ENCODE data around the gene SPATC1L.

DNA sequence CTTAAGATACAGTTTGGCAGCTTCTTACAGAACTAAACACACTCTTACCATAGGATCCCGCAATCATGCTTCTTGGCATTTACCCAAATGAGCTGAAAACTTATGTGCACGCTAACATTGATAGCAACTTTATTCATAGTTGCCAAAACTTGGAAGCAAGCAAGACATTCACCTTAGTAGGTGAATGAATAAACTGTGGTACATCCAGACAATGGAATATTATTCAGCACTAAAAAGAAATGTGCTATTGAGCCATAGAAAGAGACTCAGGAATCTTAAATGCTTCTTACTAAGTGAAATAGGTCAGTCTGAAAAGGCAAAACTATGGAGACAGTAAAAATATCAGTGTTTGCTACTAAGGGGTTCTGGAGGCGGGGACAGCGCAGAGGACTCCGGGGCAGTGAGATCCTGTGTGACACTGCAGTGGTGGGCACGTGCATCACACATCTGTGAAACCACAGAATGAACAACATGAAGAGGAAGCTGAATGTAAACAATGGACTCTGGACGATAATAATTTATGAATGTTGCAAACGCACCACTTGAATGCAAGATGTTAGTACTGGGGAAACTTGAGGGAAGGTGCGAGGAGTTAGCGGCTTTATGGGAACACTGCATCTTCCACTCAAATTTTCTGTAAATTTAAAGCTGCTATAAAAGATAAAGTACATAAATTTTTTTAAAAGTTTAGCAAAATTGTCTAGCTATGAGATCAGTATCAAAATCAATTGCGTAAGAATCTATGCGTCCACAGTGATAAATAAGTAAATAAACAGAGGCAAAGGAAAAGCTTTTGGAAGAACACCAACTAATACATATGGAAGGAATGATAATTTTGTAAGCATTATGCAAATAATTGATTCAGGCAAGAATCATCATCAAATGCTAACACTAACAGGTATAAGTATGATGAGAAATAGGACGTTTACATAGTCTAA is 15.4 kb upstream of the SPATC1L start:
- TF ChIP-seq, protein P1, sequence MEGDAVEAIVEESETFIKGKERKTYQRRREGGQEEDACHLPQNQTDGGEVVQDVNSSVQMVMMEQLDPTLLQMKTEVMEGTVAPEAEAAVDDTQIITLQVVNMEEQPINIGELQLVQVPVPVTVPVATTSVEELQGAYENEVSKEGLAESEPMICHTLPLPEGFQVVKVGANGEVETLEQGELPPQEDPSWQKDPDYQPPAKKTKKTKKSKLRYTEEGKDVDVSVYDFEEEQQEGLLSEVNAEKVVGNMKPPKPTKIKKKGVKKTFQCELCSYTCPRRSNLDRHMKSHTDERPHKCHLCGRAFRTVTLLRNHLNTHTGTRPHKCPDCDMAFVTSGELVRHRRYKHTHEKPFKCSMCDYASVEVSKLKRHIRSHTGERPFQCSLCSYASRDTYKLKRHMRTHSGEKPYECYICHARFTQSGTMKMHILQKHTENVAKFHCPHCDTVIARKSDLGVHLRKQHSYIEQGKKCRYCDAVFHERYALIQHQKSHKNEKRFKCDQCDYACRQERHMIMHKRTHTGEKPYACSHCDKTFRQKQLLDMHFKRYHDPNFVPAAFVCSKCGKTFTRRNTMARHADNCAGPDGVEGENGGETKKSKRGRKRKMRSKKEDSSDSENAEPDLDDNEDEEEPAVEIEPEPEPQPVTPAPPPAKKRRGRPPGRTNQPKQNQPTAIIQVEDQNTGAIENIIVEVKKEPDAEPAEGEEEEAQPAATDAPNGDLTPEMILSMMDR (IDR thresholded peaks at IDR 0.05; ENCODE audit: extremely low read depth in 1 of 2, insufficient read depth in 1 of 2, low read depth in 1 of 2, low read length in 2 of 2) = no peak
- TF ChIP-seq POLR2A (IDR thresholded peaks at IDR 0.05; ENCODE audit: low read depth, low read length) (no peak), EZH2 (IDR thresholded peaks at IDR 0.05; ENCODE audit: borderline replicate concordance, low read depth, low read length, severe bottlenecking) (no peak), MYC (IDR thresholded peaks at IDR 0.05; ENCODE audit: low read depth, low read length) (no peak), POLR2AphosphoS5 (IDR thresholded peaks at IDR 0.05; ENCODE audit: insufficient read depth, low read depth, low read length) (no peak), FOS (IDR thresholded peaks at IDR 0.05; ENCODE audit: borderline replicate concordance, insufficient read depth, low read length) (no peak), GATA2 (IDR thresholded peaks at IDR 0.05; ENCODE audit: insufficient read depth, insufficient read length, low read depth, low read length) (no peak), JUN (IDR thresholded peaks at IDR 0.05; ENCODE audit: borderline replicate concordance, insufficient read depth, insufficient read length, low read depth) (no peak)
- TF ChIP-seq, protein P2, sequence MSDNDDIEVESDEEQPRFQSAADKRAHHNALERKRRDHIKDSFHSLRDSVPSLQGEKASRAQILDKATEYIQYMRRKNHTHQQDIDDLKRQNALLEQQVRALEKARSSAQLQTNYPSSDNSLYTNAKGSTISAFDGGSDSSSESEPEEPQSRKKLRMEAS (IDR thresholded peaks at IDR 0.05; ENCODE audit: insufficient read depth, insufficient read length) = no peak
